H9 (cell line): ENCODE measurements around the gene XIRP2. TPM values are rescaled to one million over a fixed set of nuclear protein-coding genes. Genes with fewer than 3 reads are reported as not detected.

Experiments used
- DNase-seq: peaks from one replicate; pipeline ENCODE4 v3.0.0-alpha.2; 2017
- H2AFZ ChIP-seq: one replicate; pipeline ENCODE4 v1.6.1; 2013; ENCODE audit warnings: mild to moderate bottlenecking, low read length, control low read depth, moderate library complexity
- H2AK5ac ChIP-seq: 2 replicates; pipeline ENCODE4 v1.6.1; 2013; ENCODE audit warnings: low read length, control low read depth, mixed read lengths; ENCODE audit not compliant: insufficient read length
- H2BK120ac ChIP-seq: one replicate; pipeline ENCODE4 v1.6.1; 2013; ENCODE audit warnings: low read depth, mild to moderate bottlenecking, low read length, control low read depth, inconsistent platforms; ENCODE audit not compliant: poor library complexity, severe bottlenecking
- H2BK12ac ChIP-seq: 2 replicates; pipeline ENCODE4 v1.6.1; 2013; ENCODE audit warnings: low read length, control low read depth, mixed read lengths, low read depth; ENCODE audit not compliant: insufficient read length
- H2BK15ac ChIP-seq: 2 replicates; pipeline ENCODE4 v1.6.1; 2013; ENCODE audit warnings: low read depth, low read length, control low read depth
- H2BK20ac ChIP-seq: one replicate; pipeline ENCODE4 v1.6.1; 2013; ENCODE audit warnings: low read depth, mild to moderate bottlenecking, low read length, control low read depth, inconsistent platforms; ENCODE audit not compliant: poor library complexity, severe bottlenecking
- H2BK5ac ChIP-seq: 2 replicates; pipeline ENCODE4 v1.6.1; 2013; ENCODE audit warnings: low read length, control low read depth, mixed read lengths; ENCODE audit not compliant: insufficient read length
- H3K14ac ChIP-seq: 2 replicates; pipeline ENCODE4 v1.6.1; 2013; ENCODE audit warnings: low read length, control low read depth; ENCODE audit not compliant: insufficient read depth
- H3K18ac ChIP-seq: 2 replicates; pipeline ENCODE4 v1.6.1; 2013; ENCODE audit warnings: low read depth, mild to moderate bottlenecking, mixed read lengths, low read length, control low read depth; ENCODE audit not compliant: insufficient read length
- H3K23ac ChIP-seq: 2 replicates; pipeline ENCODE4 v1.6.1; 2013; ENCODE audit warnings: low read length, control low read depth, mixed read lengths, low read depth; ENCODE audit not compliant: insufficient read length
- H3K23me2 ChIP-seq: 2 replicates; pipeline ENCODE4 v1.6.1; 2013; ENCODE audit warnings: low read depth, mild to moderate bottlenecking, mixed read lengths, low read length, control low read depth; ENCODE audit not compliant: insufficient read length, poor library complexity, severe bottlenecking
- H3K27ac ChIP-seq: 2 replicates; pipeline ENCODE4 v1.5.1; 2013; ENCODE audit warnings: low read length, control low read depth, mixed read lengths, low read depth; ENCODE audit not compliant: insufficient read length
- H3K27me3 ChIP-seq: 2 replicates; pipeline ENCODE4 v1.6.1; 2013; ENCODE audit warnings: low read length, control low read depth, inconsistent platforms; ENCODE audit not compliant: insufficient read depth
- H3K4ac ChIP-seq: 2 replicates; pipeline ENCODE4 v1.6.1; 2013; ENCODE audit warnings: low read depth, mild to moderate bottlenecking, control low read depth, inconsistent platforms, low read length, moderate library complexity
- H3K4me1 ChIP-seq: 2 replicates; pipeline ENCODE4 v1.6.1; 2013; ENCODE audit warnings: low read length, control low read depth, inconsistent platforms; ENCODE audit not compliant: insufficient read depth
- H3K4me2 ChIP-seq: 2 replicates; pipeline ENCODE4 v1.6.1; 2013; ENCODE audit warnings: low read length, control low read depth, mixed read lengths; ENCODE audit not compliant: insufficient read length, insufficient read depth
- H3K56ac ChIP-seq: 2 replicates; pipeline ENCODE4 v1.6.1; 2013; ENCODE audit warnings: low read depth, mild to moderate bottlenecking, mixed read lengths, low read length, control low read depth; ENCODE audit not compliant: insufficient read length
- H3K79me1 ChIP-seq: 2 replicates; pipeline ENCODE4 v1.6.1; 2013; ENCODE audit warnings: low read depth, mild to moderate bottlenecking, moderate library complexity, low read length, control low read depth, inconsistent platforms; ENCODE audit not compliant: insufficient read depth, poor library complexity, severe bottlenecking
- H3K79me2 ChIP-seq: 2 replicates; pipeline ENCODE4 v1.6.1; 2013; ENCODE audit warnings: low read length, control low read depth, inconsistent platforms; ENCODE audit not compliant: insufficient read depth
- H3K9ac ChIP-seq: 2 replicates; pipeline ENCODE4 v1.6.1; 2013; ENCODE audit warnings: low read length, control low read depth, mixed read lengths; ENCODE audit not compliant: insufficient read length; ENCODE audit errors: extremely low read depth
- H3K9me3 ChIP-seq: one replicate; pipeline ENCODE4 v1.6.1; 2013; ENCODE audit warnings: low read depth, low read length, inconsistent platforms; ENCODE audit not compliant: control insufficient read depth
- H3T11ph ChIP-seq: one replicate; pipeline ENCODE4 v1.6.1; 2013; ENCODE audit warnings: mild to moderate bottlenecking, low read length, control low read depth, inconsistent platforms
- H4K20me1 ChIP-seq: one replicate; pipeline ENCODE4 v1.6.1; 2013; ENCODE audit not compliant: control insufficient read depth, insufficient read length, insufficient read depth
- H4K5ac ChIP-seq: 2 replicates; pipeline ENCODE4 v1.6.1; 2013; ENCODE audit warnings: low read depth, mild to moderate bottlenecking, mixed read lengths, low read length, control low read depth; ENCODE audit not compliant: insufficient read length
- H4K8ac ChIP-seq: replicated peaks from 2 replicates; pipeline ENCODE4 v1.6.1; 2013; ENCODE audit warnings: low read length, control low read depth, mixed read lengths, low read depth; ENCODE audit not compliant: insufficient read length
- H4K91ac ChIP-seq: 2 replicates; pipeline ENCODE4 v1.6.1; 2013; ENCODE audit warnings: low read depth, mild to moderate bottlenecking, moderate library complexity, mixed read lengths, low read length, control low read depth; ENCODE audit not compliant: insufficient read length
- H3K27ac Mint-ChIP-seq, 3 experiments: 2 replicates in 2 of 3; 3 replicates in 1 of 3; pipeline ENCODE4 v1.8.0; 2020 to 2021; ENCODE audit warnings: mixed read lengths in 3 of 3, mild to moderate bottlenecking in 1 of 3, moderate library complexity in 1 of 3
- H3K27me3 Mint-ChIP-seq: 2 replicates; pipeline ENCODE4 v1.8.0; 2021; ENCODE audit warnings: low read depth, mild to moderate bottlenecking, moderate library complexity, mixed read lengths
- H3K36me3 Mint-ChIP-seq, 3 experiments: 2 replicates in 2 of 3; 3 replicates in 1 of 3; pipeline ENCODE4 v1.8.0; 2020 to 2021; ENCODE audit warnings: low read depth in 3 of 3, mixed read lengths in 3 of 3; ENCODE audit not compliant: insufficient read depth in 1 of 3
- H3K4me1 Mint-ChIP-seq, 2 experiments: 2 replicates each; pipeline ENCODE4 v1.8.0; 2020; ENCODE audit warnings: mixed read lengths in 2 of 2
- H3K4me3 Mint-ChIP-seq, 2 experiments: 2 replicates in 1 of 2; 3 replicates in 1 of 2; pipeline ENCODE4 v1.8.0; 2020 to 2021; ENCODE audit warnings: mild to moderate bottlenecking in 2 of 2, mixed read lengths in 2 of 2, moderate library complexity in 1 of 2
- H3K9me3 Mint-ChIP-seq, 2 experiments: 2 replicates in 1 of 2; 3 replicates in 1 of 2; pipeline ENCODE4 v1.8.0; 2020; ENCODE audit warnings: mild to moderate bottlenecking in 2 of 2, mixed read lengths in 2 of 2, moderate library complexity in 1 of 2
- total RNA-seq: library from RNA; stranded (reverse); gene quantifications from 2 replicates; pipeline ENCODE4 v1.2.1, GENCODE V29; 2021
- TF ChIP-seq, protein P1 (sequence below): fragments of 200-600 bp; sonication (generic); conservative IDR thresholded peaks from 3 replicates; pipeline ENCODE4 v1.8.0; 2021; ENCODE audit warnings: antibody characterized with exemption, mild to moderate bottlenecking

The XIRP2 gene
- total RNA-seq, 1 experiment from 2014 or later, result 0.07 TPM

GRCh38 chr2:166984797-166985196 is 96.5 kb downstream of the XIRP2 start:
- H3T11ph ChIP-seq, result no peak overlapping the region
- H3K23me2 ChIP-seq, result no peaks in the 10 kb centered on the region
- no peaks in the 10 kb centered on the region for H3K79me1 ChIP-seq
- Mint-ChIP-seq H3K4me1 (peaks cover 6 to 8% of the 10 kb centered on the region in 2 experiments; a peak in 2 of 4 replicates), H3K4me3 (no peak overlapping the region), H3K27ac (no peak overlapping the region), H3K36me3 (peaks cover 0 to 10% (median 0%) of the 10 kb centered on the region in 3 experiments; a peak in 5 of 7 replicates), H3K9me3 (peaks cover 10% of the 10 kb centered on the region in 2 experiments; a peak in 3 of 5 replicates), H3K27me3 (no peaks in the 10 kb centered on the region; the same call in 1 of the 2 replicates)
- no peak overlapping the region for H2BK5ac ChIP-seq
- no peaks in the 10 kb centered on the region for H3K9me3 ChIP-seq
- no peaks in the 10 kb centered on the region for H4K20me1 ChIP-seq
- H3K4me1 ChIP-seq, result no peaks in the 10 kb centered on the region
- H4K8ac ChIP-seq, result no peak overlapping the region
- no peak overlapping the region for H2BK12ac ChIP-seq
- DNase-seq, result no peak
- H3K27ac ChIP-seq, result no peak overlapping the region
- H4K91ac ChIP-seq, result no peak overlapping the region
- H2AFZ ChIP-seq, result no peak overlapping the region
- no peak overlapping the region for H3K18ac ChIP-seq
- no peak overlapping the region for H3K4me2 ChIP-seq
- H3K56ac ChIP-seq, result no peak overlapping the region
- H2AK5ac ChIP-seq, result no peak overlapping the region
- H2BK20ac ChIP-seq, result no peak overlapping the region
- no peak overlapping the region for H3K4ac ChIP-seq
- no peak overlapping the region for H2BK120ac ChIP-seq
- TF ChIP-seq, protein P1, sequence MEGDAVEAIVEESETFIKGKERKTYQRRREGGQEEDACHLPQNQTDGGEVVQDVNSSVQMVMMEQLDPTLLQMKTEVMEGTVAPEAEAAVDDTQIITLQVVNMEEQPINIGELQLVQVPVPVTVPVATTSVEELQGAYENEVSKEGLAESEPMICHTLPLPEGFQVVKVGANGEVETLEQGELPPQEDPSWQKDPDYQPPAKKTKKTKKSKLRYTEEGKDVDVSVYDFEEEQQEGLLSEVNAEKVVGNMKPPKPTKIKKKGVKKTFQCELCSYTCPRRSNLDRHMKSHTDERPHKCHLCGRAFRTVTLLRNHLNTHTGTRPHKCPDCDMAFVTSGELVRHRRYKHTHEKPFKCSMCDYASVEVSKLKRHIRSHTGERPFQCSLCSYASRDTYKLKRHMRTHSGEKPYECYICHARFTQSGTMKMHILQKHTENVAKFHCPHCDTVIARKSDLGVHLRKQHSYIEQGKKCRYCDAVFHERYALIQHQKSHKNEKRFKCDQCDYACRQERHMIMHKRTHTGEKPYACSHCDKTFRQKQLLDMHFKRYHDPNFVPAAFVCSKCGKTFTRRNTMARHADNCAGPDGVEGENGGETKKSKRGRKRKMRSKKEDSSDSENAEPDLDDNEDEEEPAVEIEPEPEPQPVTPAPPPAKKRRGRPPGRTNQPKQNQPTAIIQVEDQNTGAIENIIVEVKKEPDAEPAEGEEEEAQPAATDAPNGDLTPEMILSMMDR, result no peak
- no peak overlapping the region for H3K23ac ChIP-seq
- H3K14ac ChIP-seq, result no peak overlapping the region
- no peak overlapping the region for H2BK15ac ChIP-seq
- H3K9ac ChIP-seq, result no peak overlapping the region
- no peaks in the 10 kb centered on the region for H3K79me2 ChIP-seq
- H4K5ac ChIP-seq, result no peak overlapping the region
- no peaks in the 10 kb centered on the region for H3K27me3 ChIP-seq
